Gastroesophageal sphincter (tissue), 4 donors: ENCODE data around the gene ELMO1. TPM values are rescaled to one million over a fixed set of nuclear protein-coding genes. Genes with fewer than 3 reads are reported as not detected.

Experiments
- ATAC-seq: fragments of 150-250 bp; one replicate; pipeline ENCODE4 v1.9.1; 2016; ENCODE audit warnings: mild to moderate bottlenecking, moderate library complexity
- H3K27ac ChIP-seq, 4 donors: fragments of 200-600 bp; sonication (generic) in 3 of 4; 1 replicate in 3 of 4; 2 replicates in 1 of 4; pipeline ENCODE4 v1.5.1; 2016 to 2019
- H3K27me3 ChIP-seq: fragments of 200-600 bp; sonication (generic); one replicate; pipeline ENCODE4 v1.5.1; 2019
- H3K36me3 ChIP-seq, 2 donors: fragments of 200-600 bp; sonication (generic); one replicate each; pipeline ENCODE4 v1.5.1; 2019; ENCODE audit warnings: control low read depth in 1 of 2
- H3K4me1 ChIP-seq, 3 donors: fragments of 200-600 bp; sonication (generic); 1 replicate in 2 of 3; 2 replicates in 1 of 3; pipeline ENCODE4 v1.5.1; 2016 to 2019; ENCODE audit warnings: control low read depth in 2 of 3
- H3K4me3 ChIP-seq, 2 donors: fragments of 200-600 bp; sonication (generic); one replicate each; pipeline ENCODE4 v1.5.1; 2019; ENCODE audit warnings: mild to moderate bottlenecking in 1 of 2, moderate library complexity in 1 of 2
- H3K9me3 ChIP-seq, 3 donors: fragments of 200-600 bp; sonication (generic); one replicate each; pipeline ENCODE4 v1.5.1; 2017 to 2019; ENCODE audit warnings: control low read depth in 2 of 3
- CTCF ChIP-seq, 4 experiments: fragments of 200-600 bp in 2 of 4; fragments of 450-650 bp in 2 of 4; sonication (generic) in 1 of 4; IDR thresholded peaks; one replicate each; pipeline ENCODE4 v1.5.1; 2017 to 2019; ENCODE audit warnings: antibody characterized with exemption in 4 of 4, mild to moderate bottlenecking in 2 of 4, moderate library complexity in 2 of 4
- EP300 ChIP-seq: sonication (generic); formaldehyde crosslinking; IDR thresholded peaks from one replicate; pipeline ENCODE4 v1.6.1; 2017; ENCODE audit warnings: antibody characterized with exemption, mild to moderate bottlenecking
- POLR2A ChIP-seq, 2 donors: fragments of 450-650 bp; IDR thresholded peaks; one replicate each; pipeline ENCODE4 v1.6.1; 2017; ENCODE audit warnings: antibody characterized with exemption in 2 of 2, mild to moderate bottlenecking in 2 of 2, moderate library complexity in 1 of 2
- POLR2AphosphoS5 ChIP-seq: sonication (generic); formaldehyde crosslinking; IDR thresholded peaks from one replicate; pipeline ENCODE4 v1.6.1; 2017; ENCODE audit warnings: antibody characterized with exemption
- WGBS, 2 donors: methylation state at CpG; one replicate each; pipeline ENCODE4 v1.1.5; 2018; ENCODE audit warnings: low coverage in 1 of 2; 5-methylcytosine and 5-hydroxymethylcytosine counted together
- total RNA-seq, 4 donors: library from RNA; depleted of rRNA; stranded (reverse); fragments of >200 nt; gene quantifications; one replicate each; pipeline ENCODE4 v1.1.0, GENCODE V29; 2016

The ELMO1 gene
- total RNA-seq, 4 donors from 2014 or later, result 22.1 to 54.0 (median 42.7) TPM

DNA sequence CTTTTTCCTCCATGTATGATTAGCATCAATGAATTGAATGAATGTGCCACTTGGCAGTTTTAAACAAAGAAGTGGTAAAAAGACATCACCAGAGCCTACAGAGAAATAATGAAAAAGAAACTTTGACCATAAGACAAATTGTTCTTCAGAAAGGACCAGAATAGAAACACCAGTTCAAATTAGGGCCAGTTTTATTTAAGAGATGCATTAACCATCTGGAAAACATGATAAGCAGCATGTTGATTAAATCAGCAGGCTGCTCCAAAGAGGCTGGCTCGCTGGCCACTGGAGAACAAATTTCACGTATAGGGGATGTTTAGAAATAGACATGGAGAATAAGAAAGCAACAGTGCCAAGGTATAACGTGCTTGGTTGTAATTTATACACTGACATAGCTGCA lies 482.0 kb downstream of the ELMO1 start:
- no peak for TF ChIP-seq EP300
- TF ChIP-seq CTCF (IDR thresholded peaks at IDR 0.05), result no peak
- no peak for TF ChIP-seq POLR2AphosphoS5
- no peak for TF ChIP-seq POLR2A (IDR thresholded peaks at IDR 0.05)
- 33 to 37% methylated on average over 3 of the region's 3 CpGs for WGBS, 2 donors
- no peak overlapping the region for H3K4me3 ChIP-seq
- ATAC-seq, result no peak
- H3K9me3 ChIP-seq, result no peaks in the 10 kb centered on the region
- peak overlapping the region; percentile 29 to 72 (median 54) for H3K27ac ChIP-seq
- peaks cover 0 to 65% (median 9%) of the 10 kb centered on the region in 3 donors for H3K4me1 ChIP-seq
- H3K36me3 ChIP-seq, result no peaks in the 10 kb centered on the region
- no peaks in the 10 kb centered on the region for H3K27me3 ChIP-seq

GRCh38 chr7:36966039-36966438 lies 482.6 kb downstream of the ELMO1 start:
- Histone ChIP-seq H3K27ac (peak overlapping the region in 3 of 4 donors; percentile 29 to 72 (median 54)), H3K4me1 (peaks cover 0 to 66% (median 9%) of the 10 kb centered on the region in 3 donors), H3K4me3 (no peak overlapping the region), H3K27me3 (no peaks in the 10 kb centered on the region), H3K9me3 (no peaks in the 10 kb centered on the region), H3K36me3 (no peaks in the 10 kb centered on the region)
- TF ChIP-seq POLR2A (IDR thresholded peaks at IDR 0.05) (no peak), POLR2AphosphoS5 (no peak), EP300 (no peak), CTCF (IDR thresholded peaks at IDR 0.05) (no peak)
- 43 to 54% methylated on average over 3 of the region's 3 CpGs for WGBS, 2 donors
- ATAC-seq, result no peak

- Histone ChIP-seq H3K27me3 (no peaks in the 10 kb centered on the region), H3K4me1 (peaks cover 0 to 66% (median 9%) of the 10 kb centered on the region in 3 donors), H3K27ac (peak overlapping the region in 2 of 4 donors; percentile 54 to 72), H3K4me3 (no peak overlapping the region), H3K9me3 (no peaks in the 10 kb centered on the region), H3K36me3 (no peaks in the 10 kb centered on the region)
- ATAC-seq, result no peak
- no peak for TF ChIP-seq POLR2A (IDR thresholded peaks at IDR 0.05)
- no peak for TF ChIP-seq POLR2AphosphoS5
- no peak for TF ChIP-seq EP300
- TF ChIP-seq CTCF (IDR thresholded peaks at IDR 0.05), result no peak
- WGBS, 2 donors, result 77 to 89% methylated on average over 1 of the region's 1 CpG
Observed at GRCh38 chr7:36965625-36966024, 483.0 kb downstream of the ELMO1 start.

DNA sequence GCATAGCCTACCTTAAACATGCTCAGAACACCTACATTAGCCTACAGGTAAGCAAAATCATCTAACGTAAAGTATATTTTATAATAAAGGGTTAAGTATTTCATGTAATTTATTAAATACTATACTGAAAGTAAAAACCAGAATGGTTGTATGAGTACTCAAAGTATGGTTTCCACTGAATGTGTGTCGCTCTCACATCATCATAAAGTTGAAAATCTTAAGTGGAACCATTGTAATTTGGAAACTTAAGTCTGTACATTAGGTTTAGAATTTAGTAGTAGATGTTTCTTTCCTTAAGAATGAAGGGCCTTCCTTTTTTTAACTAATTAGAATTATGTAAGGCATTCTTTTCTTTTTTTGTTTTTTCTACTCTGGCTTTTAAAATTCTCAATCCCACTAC lies 484.4 kb downstream of the ELMO1 start:
- H3K27ac ChIP-seq, result no peak overlapping the region
- H3K36me3 ChIP-seq, result no peaks in the 10 kb centered on the region
- no peaks in the 10 kb centered on the region for H3K9me3 ChIP-seq
- 100% methylated on average over 2 of the region's 2 CpGs for WGBS, 2 donors
- TF ChIP-seq CTCF (IDR thresholded peaks at IDR 0.05), result no peak
- no peak for TF ChIP-seq POLR2A (IDR thresholded peaks at IDR 0.05)
- TF ChIP-seq POLR2AphosphoS5, result no peak
- no peak for TF ChIP-seq EP300
- peaks cover 0 to 64% (median 9%) of the 10 kb centered on the region in 3 donors for H3K4me1 ChIP-seq
- ATAC-seq, result no peak
- no peak overlapping the region for H3K4me3 ChIP-seq
- H3K27me3 ChIP-seq, result no peaks in the 10 kb centered on the region

GRCh38 chr7:36962367-36962766 lies 486.3 kb downstream of the ELMO1 start:
- ATAC-seq, result no peak
- H3K4me1 ChIP-seq, result peaks cover 0 to 48% (median 6%) of the 10 kb centered on the region in 3 donors
- no peaks in the 10 kb centered on the region for H3K27me3 ChIP-seq
- no peak overlapping the region for H3K4me3 ChIP-seq
- 76 to 80% methylated on average over 2 to 3 of the region's 3 CpGs for WGBS, 2 donors
- H3K9me3 ChIP-seq, result no peaks in the 10 kb centered on the region
- TF ChIP-seq POLR2AphosphoS5, result no peak
- no peak for TF ChIP-seq CTCF (IDR thresholded peaks at IDR 0.05)
- no peak for TF ChIP-seq POLR2A (IDR thresholded peaks at IDR 0.05)
- TF ChIP-seq EP300, result no peak
- H3K27ac ChIP-seq, result no peak overlapping the region
- H3K36me3 ChIP-seq, result no peaks in the 10 kb centered on the region
